CD4-positive, alpha-beta T cell treated with Interleukin-17A for 1 hour (primary cell): ENCODE results near the gene RETSAT.
"Not testable (repeated sequence)": the region's sequence is repeated elsewhere in the genome, so short reads cannot be mapped to it uniquely, and the experiment has no call there.

Source experiments
- DNase-seq: peaks from one replicate; pipeline ENCODE4 v3.0.0-alpha.2; 2020

RETSAT gene

DNA sequence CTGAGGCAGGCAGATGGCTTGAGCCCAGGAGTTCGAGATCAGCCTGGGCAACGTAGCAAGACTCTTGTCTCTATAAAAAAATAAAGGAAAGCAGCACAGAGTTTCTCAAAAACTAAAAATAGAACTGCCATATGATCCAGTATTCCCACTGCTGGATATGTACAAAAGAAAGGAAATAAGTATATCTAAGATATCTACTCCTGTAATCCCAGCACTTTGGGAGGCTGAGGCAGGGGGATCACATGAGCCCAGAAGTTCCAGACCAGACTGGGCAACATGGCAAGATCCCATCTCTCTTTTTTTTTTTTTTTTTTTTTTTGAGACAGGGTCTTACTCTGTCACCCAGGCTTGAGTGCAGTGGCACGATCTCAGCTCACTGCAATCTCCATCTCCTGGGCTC, 24.6 kb downstream of the RETSAT start:
- not testable (repeated sequence) for DNase-seq

DNA sequence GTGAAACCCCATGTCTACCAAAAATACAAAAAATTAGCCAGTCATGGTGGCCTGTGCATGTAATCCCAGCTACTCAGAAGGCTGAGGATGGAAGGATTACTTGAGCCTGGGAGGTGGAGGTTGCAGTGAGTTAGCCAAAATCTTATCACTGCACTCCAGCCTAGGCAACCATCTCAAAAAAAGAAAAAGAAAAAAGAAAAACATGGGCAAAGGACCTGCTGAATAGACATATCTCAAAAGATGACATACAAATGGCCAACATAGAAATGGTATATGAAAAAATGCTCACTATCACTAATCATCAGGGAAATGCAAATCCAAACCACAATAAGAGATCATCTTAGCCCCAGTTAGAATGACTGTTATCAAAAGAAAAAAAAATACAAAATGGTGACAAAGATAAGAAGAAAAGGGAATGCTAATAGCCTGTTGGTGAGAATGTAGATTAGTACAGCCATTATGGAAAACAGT, 25.1 kb downstream of the RETSAT start:
- DNase-seq: no peak

DNA sequence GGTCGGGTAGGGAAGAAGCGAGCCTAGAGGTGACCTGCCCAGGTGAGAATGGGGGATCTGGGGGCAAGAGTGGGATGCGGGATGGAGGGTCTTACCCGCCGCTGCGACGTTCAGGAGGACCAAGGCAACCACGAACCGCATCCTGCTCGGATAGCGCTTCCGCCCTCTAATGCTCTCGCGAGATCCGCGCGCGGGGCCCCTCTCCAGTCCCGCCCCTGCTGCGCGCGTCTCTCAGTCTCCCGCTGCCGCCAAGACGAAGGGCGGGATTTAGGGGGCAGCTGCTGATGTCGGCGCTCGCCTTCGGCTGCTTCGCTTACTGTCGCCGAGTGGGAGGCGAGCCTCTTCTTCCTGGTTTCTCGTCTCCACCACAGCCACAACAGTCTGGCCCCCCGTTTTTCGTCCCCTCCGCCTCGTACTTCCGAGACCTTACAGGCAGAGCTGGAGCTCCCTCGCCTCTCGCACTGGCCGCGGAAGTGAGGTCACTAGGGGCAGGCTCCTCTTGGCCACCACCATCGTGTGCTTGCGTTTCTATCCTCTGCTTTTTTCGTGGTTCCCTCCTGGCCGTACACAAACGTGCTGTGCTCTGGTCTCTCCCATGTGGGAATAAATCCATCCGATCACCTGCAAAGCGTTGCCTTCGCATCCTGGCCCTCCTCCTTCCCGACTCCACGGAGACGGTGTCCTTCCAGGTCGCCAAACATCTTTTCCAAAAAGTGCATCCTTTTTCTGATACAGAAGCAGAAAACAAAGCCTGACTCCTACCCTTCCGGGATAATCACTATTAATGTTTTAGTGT, 26.3 kb downstream of the RETSAT start, which contains the start of gene TGOLN2:
TGOLN2 (minus strand) TSS at position 168 of the 796 bp plus-strand sequence; CDS start at position 141, 27 bp downstream.
- DNase-seq: peak; percentile 93

DNA sequence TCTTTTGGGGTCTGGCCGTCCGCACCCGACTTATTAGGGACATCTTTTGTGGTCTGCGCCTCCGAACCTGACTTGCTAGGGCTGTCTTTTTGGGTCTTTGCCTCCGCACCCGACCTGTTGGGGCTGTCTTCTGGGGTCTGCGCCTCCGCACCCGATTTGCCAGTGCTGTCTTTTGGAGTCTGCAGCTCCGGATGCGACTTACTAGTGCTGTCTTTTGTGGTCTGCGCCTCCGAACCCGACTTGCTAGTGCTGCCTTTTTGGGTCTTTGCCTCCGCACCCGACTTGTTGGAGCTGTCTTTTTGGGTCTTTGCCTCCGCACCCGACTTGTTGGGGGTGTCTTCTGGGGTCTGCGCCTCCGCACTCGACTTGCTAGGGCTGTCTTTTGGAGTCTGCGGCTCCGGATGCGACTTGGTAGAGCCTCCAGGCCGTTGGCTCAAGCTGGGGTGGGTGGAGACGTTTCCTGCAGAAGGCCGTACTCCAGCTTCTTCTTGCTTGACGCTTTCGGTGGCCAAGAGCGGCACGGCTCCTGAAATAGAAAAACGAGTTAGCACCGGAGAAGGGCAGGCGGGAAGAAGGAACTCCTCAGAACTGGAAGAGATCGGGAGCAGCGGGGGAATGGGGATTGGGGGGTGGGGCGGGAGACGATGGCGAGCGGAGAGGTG, 27.0 kb downstream of the RETSAT start:
- DNase-seq: peak; percentile 61

DNA sequence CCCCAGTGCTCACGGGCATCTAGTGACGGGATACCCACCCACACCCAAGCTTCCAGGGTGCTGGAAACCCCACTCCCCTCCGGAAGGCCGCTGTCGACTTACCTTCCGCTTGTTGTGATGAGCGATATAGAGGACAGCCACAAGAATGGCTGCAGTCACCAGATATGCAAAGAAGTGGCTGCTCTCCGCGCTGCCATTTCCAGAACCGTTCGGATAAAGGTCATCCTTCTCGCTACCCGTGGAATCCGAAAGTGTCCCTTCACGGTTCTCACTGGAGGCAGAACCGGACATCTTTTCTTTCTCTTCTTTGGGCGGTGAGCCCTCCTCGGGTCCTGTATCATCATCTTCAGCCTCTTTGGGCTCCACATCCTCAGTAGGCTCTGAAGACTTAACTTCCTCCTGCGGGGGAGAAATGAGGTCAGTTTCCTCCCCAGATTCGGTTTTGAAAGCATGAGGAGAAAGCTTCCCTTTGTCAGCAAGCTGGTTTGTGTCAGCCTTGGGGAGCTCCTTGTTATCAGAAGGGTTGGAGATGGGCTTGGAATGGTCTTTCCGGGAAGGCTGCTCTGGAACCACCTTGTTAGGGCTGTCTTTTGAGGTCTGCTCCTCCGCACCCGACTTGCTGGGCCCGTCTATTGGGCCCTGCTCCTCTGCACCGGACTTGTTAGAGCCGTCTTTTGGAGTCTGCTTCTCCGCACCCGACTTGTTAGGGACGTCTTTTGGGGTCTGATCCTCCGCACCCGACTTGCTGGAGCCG, 27.7 kb downstream of the RETSAT start:
- peak; percentile 65 for DNase-seq

DNA sequence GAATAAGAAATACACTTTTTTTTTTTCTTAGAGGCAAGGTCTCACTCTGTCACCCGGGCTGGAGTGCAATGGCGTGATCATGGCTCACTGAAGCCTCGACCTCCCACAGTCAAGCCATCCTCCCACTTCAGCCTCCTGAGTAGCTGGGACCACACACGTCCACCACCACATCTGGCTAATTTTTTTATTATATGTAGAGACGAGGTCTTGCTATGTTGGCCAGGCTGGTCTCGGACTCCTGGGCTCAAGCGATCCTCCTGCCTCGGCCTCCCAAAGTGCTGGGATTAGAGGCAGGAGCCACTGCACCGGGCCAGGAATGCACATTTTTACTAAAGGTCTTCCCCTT, 28.9 kb downstream of the RETSAT start:
- DNase-seq: no peak

DNA sequence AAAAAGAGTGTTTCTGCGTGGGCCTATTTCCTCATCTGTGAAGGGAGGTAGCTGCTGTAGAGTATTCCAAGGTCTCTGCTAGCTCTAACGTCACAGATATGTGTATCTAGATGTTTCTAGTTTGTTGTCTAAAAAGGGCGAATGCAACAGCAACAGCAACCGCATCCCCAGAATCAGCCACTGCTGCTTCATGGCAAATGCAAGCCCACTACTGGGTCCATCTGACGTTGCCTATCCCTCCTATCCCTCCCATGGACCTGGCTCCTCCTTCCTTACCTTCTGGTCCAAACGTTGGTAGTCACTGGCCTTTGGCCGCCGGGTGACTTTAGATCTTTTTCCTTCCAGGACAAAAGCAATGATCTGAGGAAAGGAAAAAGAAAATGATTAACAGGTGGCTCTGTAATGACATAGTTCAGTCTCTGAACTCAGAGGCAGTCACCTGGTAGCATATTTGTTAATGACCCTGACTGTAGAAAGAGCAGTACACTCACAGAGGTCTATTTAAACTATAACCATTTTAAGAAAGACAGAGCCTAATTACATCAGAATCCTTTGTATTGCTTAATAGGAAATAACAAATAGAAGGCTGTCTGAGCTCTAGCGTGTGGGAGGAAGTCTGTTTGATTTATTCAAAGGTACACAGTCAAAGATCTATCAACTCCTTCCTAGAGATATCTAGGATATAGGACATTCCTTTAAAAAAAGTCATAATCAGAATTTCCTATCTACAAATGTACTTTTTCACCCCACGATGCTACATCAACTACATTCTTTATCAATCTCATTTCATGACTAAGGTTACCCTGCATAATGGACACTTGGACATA, 29.5 kb downstream of the RETSAT start:
- DNase-seq: no peak

DNA sequence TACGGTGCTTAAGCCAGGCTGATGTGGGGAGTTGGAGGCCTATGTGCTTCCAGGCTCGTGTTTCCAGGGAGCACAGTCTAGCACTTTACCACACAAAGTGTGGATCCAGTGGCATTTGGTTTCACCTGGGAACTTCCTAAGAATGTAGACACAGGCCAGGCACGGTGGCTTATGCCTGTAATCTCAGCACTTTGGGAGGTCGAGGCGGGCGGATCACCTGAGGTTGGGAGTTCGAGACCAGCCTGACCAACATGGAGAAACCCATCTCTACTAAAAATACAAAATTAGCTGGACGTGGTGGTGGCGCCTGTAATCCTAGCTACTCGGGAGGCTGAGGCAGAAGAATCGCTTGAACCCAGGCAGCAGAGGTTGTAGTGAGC, 30.4 kb downstream of the RETSAT start:
- DNase-seq: not testable (repeated sequence)

DNA sequence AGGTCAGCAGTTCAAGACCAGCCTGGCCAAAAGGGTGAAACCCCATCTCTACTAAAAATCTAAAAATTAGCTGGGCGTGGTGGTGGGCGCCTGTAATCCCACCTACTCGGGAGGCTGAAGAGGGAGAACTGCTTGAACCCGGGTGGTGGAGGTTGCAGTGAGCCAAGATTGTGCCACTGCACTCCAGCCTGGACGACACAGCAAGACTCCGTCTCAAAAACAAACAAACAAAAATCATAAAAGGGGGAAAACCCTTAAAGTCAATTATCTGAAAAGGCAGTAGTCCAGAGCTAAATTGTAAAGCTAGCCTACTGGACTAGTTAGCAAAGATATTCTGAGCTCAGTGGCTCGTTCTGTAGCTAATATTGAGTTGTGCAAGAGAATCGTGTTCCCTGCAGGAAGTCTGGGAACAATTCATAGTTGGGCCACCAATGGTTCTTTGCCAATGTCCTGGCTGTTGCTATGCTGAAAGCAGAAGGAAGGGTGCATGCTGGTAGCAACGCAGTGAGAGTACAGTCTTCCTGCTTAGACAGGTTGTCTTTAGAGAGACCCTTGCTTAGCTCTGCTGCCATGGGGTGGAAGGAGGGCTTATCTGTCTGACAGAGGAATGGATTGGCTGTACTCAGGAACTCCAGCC, 30.9 kb downstream of the RETSAT start:
- DNase-seq: no peak

DNA sequence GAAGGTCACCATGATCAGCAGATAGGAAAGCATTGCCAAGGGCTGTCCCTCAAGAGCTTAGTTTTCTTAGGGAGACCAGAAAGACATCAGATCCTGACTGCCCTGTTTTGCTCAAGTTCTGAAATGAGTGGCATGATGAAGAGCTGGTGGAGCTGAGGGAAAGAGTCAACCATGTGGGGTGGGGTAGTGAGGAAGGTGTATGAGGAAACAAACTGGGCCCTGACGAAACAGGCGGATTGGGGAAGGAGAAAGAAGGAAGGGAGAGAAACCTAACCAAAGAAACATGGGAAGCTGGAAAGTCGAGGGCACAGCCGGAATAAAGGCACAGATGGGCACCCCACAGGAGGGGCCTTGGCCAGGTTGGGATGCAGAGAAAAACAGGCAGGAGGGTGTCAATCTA, 34.5 kb downstream of the RETSAT start:
- DNase-seq: no peak

DNA sequence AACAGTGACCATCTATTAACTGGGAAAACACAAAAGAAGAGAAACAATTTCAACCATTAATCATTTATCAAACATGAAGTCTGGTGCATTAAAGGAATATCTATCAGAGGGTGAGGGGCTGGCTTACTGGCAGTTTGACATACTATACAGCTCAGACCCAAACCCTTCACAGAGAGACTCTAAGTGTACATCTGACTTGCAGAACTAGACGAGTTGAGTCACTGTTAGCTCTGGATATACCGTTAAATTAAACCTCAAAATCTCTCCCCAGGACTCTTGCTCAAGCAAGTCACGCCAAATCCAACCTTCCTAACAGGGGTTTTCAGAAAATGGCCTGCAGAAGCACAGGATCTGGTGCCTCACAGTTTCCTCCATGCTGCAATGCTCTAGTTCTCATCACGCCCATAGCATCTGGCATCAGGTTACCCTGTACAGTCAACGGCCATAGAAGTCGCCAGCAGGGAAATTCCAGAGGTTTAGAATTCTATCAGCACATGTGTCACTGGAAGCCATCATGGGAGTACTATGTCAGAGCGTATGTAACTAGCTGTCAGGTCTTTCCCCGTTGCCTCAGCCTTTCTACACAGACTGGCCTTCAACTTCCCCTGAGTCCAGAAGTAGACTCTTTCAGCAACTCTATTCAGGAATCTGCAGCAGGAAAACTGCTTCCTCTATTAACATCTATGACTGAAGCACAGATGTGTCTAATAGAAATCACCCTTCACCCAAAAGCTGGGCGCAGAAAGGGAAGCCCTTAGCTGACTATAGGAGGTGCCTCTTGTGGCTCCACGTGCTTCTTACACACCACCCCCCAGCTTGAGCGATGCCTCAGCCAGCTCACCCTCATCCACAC, 35.9 kb downstream of the RETSAT start:
- DNase-seq: no peak

DNA sequence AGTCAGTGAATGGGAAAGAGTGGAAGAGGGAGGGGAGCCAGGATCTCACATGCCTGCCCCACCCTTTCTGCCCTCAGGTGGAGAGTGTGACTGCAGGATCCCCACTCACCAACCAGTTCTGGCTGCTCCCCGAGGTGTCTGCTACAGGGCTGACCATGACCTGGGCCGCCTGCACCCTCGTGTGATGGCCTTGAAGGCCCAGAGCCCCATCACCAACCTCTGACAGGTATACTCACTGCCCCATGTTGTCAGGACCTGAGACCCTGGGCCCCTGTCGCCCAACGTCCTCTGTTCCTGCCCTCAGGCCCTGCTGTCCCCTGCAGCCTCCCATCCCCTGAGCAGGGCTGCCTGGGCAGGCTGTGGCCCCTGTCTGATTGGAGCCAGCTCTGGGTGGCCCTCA, 38.4 kb downstream of the RETSAT start:
- DNase-seq: not testable (repeated sequence)

DNA sequence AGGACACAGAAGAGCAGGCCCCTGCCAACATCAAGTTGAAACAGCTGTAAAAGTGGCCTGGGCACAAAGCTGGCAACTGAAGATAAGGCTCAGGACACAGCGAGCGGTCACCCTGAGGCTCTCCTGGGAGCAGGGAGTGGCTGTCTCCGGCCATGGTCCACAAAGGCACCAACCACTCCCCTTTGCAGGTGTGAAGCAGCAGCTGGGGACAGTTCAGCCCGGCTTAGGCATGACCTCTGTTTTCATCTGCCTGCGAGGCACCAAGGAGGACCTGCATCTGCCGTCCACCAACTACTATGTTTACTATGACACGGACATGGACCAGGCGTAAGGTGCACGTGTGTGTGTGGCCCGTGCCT, 39.5 kb downstream of the RETSAT start:
- DNase-seq: no peak

DNA sequence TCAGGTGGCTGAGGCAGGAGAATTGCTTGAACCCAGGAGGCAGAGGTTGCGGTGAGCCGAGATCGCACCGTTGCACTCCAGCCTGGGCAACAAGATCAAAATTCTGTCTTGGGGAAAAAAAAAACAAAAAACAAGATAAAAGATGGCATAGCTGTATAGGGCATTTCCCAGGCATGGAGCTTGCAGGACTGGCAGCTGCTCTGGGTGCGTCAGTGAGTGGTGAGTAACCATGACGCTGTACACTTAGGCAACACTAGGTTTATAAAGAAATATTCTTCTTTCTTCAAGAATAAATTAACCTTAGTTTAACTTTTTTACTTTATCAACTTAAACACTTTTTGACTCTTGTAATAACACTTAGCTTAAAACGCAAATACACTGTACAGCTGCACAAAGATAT, 41.9 kb downstream of the RETSAT start:
- no peak for DNase-seq

DNA sequence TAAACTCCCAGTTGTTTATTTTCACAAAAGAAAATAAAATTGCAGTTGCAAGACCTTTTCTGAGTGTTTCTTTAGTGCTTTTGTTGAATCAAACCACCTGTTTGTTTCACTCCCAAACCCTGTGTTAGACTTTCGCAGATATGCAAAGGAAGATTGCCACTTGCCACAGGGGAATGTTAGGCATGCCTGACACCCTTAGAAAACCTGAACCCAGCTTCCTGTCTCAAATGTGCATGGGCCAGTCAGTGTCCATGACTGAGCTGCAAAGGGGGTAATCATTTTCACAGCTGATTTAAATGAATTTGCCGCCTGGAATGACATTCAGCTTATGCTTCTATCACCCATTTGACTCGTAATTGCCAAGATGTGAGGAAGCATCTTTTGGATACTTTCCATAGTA, 44.0 kb downstream of the RETSAT start:
- no peak for DNase-seq

DNA sequence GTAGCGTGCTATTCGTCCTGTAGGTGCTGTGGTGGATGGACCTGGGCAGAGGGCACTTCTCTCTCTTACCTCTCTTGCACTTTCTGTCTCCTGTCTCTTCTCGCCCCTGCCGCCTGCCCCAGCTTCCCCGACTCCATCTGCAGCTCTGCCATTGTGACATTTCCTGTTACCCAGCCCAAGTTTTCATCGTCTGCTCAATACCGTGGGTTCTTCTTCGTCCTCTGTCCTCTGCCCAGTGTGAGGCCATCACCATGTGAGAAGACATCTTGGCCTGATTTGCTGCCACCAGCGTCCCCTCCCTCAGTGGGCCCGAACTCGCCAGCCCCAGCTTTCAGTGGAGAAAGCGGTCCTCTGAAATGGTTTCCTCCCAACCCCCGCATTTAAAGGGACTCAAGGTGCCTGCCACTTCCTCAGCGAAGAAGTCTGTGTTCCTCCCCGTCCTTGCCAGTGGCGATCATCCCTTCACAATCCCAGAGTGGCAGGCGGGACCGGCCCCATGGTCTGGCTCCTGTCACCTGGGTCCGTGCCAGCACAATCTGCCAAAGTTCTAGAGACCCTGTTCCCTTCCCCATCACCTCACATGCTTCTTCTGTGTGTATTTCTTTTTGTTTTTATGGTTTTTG, 44.5 kb downstream of the RETSAT start:
- peak; percentile 23 for DNase-seq

DNA sequence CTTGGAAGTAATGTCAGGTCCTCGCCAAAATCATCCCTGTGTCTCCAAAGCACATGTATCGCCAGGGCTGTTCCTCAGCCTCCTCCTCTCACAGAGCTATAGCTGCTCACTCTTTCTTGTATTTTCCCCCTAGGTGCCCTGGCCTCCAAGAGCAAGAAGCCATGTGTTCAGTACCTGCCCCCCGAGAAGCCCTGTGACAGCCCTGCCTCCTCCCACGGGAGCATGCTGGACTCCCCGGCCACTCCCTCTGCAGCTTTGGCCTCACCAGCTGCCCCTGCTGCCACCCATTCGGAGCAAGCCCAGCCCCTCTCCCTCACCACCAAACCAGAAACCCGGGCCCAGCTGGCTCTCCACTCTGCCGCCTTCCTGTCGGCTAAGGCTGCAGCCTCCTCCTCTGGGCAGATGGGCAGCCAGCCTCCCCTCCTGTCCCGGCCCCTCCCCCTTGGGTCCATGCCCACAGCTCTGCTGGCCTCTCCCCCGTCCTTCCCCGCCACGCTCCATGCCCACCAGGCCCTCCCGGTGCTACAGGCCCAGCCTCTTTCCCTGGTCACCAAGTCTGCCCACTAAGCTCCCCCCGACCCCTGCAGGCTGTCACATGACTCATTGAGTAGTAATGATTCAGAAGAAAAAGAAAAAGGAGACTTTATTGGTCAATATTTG, 45.3 kb downstream of the RETSAT start:
- DNase-seq: no peak

DNA sequence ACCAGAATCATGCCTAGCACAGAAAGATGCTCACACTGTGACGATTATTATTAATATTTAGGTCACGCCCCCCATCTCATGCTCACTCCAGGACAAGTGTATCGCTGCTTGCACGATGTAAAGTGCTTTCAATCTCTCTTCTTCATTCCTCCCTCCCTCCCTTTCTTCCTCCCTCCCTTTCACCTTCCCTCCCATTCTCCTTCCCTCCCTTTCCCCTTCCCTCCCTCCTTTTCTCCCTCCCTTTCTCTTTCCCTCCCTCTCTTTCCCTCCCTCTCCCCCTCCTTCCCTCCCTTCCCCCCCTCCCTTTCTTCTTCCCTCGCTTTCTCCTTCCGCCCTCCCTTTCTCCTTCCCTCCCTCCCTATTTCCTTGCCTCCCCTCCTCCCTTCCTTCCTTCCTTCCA, 46.1 kb downstream of the RETSAT start:
- DNase-seq: no peak

DNA sequence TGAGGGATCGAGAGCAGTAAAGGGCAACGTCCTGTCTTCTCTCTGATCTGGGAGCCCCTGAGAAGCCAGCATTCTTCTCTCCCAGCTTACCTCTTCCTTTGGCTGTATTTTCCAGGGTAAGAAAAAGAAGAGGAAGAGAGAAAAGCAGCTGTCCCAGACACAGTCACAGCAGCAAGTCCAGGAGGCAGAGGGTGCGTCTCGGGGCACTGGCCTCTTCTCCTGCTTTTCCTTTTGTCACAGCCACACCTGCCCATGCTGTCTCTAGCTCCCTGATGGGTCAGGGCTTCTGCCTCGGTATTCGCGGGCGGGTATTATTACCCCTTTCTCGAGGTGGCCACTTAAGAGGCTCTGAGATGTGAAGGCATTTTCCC, 46.8 kb downstream of the RETSAT start:
- DNase-seq: no peak

DNA sequence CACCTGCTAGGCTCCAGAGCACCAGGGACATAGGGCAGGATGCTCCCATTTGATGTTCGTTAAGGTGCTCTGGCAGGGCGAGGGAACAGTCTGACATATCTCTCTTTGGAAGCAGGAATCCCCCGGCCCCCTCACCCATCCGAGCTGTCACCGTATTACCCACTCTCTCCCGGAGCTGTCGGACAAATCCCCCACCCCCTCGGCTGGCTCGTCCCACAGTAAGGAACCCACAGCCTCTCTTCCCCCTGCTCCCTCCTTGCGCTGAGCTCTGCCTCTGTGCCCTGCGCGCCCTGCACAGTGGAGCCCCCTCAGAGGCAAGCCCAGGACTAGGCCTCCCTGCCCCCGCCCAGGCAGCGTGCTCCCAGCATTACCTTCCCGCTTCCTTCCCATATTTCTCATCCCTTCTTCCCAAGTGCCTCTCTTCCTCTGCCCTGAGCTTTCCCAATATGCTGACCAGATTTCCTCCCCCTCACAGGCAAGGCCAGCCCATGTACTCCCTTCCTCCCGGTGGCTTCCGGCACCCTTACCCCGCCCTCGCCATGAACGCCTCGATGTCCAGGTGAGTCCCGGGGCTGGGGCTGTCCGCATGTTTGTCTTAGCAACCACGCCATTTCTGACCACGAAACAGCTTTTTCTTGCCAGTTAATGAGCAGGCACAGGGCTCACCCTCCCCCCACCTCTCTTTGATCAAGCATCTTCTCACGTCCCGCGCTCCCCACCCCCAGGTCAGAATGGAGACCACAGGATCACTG, 50.4 kb downstream of the RETSAT start:
- no peak for DNase-seq
